SK-N-SH treated with all-trans-retinoic acid at 6 μM for 48 hours (cell line): ENCODE data around the gene SLC17A4.

Experiments
- ATAC-seq: fragments of 200-7000 bp; cut with Tn5 transposase; 3 replicates; pipeline ENCODE4 v1.9.1; 2020; ENCODE audit warnings: mild to moderate bottlenecking, moderate library complexity
- ARNTL ChIP-seq: fragments of 450-650 bp; formaldehyde crosslinking; IDR thresholded peaks from 2 replicates; pipeline ENCODE4 v1.5.0; 2020; ENCODE audit warnings: low read depth, mild to moderate bottlenecking, moderate library complexity, borderline replicate concordance
- BACH2 ChIP-seq: fragments of 250-450 bp; sonication (Bioruptor Pico); IDR thresholded peaks from 2 replicates; pipeline ENCODE4 v1.9.0; 2021; ENCODE audit warnings: mild to moderate bottlenecking, borderline replicate concordance
- CSDC2 ChIP-seq: fragments of 250-450 bp; sonication (Bioruptor Pico); IDR thresholded peaks from 2 replicates; pipeline ENCODE4 v1.5.0; 2020; ENCODE audit warnings: mild to moderate bottlenecking, moderate library complexity
- GLIS3 ChIP-seq: fragments of 250-450 bp; sonication (Bioruptor Pico); IDR thresholded peaks from 2 replicates; pipeline ENCODE4 v1.5.0; 2020; ENCODE audit warnings: mild to moderate bottlenecking, moderate library complexity
- ISL1 ChIP-seq: fragments of 250-450 bp; sonication (Bioruptor Pico); IDR thresholded peaks from 2 replicates; pipeline ENCODE4 v2.1.2; 2022; ENCODE audit warnings: mild to moderate bottlenecking, moderate library complexity
- OSR1 ChIP-seq: fragments of 250-450 bp; sonication (Bioruptor Pico); IDR thresholded peaks from 2 replicates; pipeline ENCODE4 v1.8.0; 2022; ENCODE audit warnings: moderate library complexity, mild to moderate bottlenecking, inconsistent platforms
- PPARA ChIP-seq: fragments of 250-450 bp; sonication (Bioruptor Pico); IDR thresholded peaks from 2 replicates; pipeline ENCODE4 v1.5.0; 2020; ENCODE audit warnings: mild to moderate bottlenecking, borderline replicate concordance
- SNAI2 ChIP-seq: fragments of 250-450 bp; sonication (Bioruptor Pico); IDR thresholded peaks from 2 replicates; pipeline ENCODE4 v1.5.0; 2020; ENCODE audit warnings: mild to moderate bottlenecking, moderate library complexity
- TCF4 ChIP-seq: fragments of 250-450 bp; sonication (Bioruptor Pico); IDR thresholded peaks from 2 replicates; pipeline ENCODE4 v1.8.0; 2021; ENCODE audit warnings: mild to moderate bottlenecking, moderate library complexity, borderline replicate concordance
- TOX ChIP-seq: fragments of 250-450 bp; sonication (Bioruptor Pico); IDR thresholded peaks from 2 replicates; pipeline ENCODE4 v1.8.0; 2021; ENCODE audit warnings: mild to moderate bottlenecking, moderate library complexity, borderline replicate concordance
- ZC3H10 ChIP-seq: fragments of 250-450 bp; sonication (Bioruptor Pico); IDR thresholded peaks from 2 replicates; pipeline ENCODE4 v1.5.1; 2021; ENCODE audit warnings: mild to moderate bottlenecking, moderate library complexity
- ZFP3 ChIP-seq: fragments of 250-450 bp; sonication (Bioruptor Pico); IDR thresholded peaks from 2 replicates; pipeline ENCODE4 v1.5.0; 2020; ENCODE audit warnings: mild to moderate bottlenecking, moderate library complexity
- ZFP30 ChIP-seq: fragments of 450-650 bp; formaldehyde crosslinking; IDR thresholded peaks from 2 replicates; pipeline ENCODE4 v1.5.0; 2022; ENCODE audit warnings: mild to moderate bottlenecking, moderate library complexity
- ZNF565 ChIP-seq: fragments of 450-650 bp; formaldehyde crosslinking; conservative IDR thresholded peaks from 2 replicates; pipeline ENCODE4 v1.5.0; 2020; ENCODE audit warnings: low read depth, mild to moderate bottlenecking, moderate library complexity
- ZNF70 ChIP-seq: fragments of 450-650 bp; formaldehyde crosslinking; IDR thresholded peaks from 2 replicates; pipeline ENCODE4 v1.5.0; 2020; ENCODE audit warnings: mild to moderate bottlenecking, moderate library complexity
- ZNF8 ChIP-seq: fragments of 450-650 bp; formaldehyde crosslinking; IDR thresholded peaks from 2 replicates; pipeline ENCODE4 v1.5.0; 2020; ENCODE audit warnings: mild to moderate bottlenecking, moderate library complexity
- TF ChIP-seq, protein P1 (sequence below): fragments of 250-450 bp; sonication (Bioruptor Pico); IDR thresholded peaks from 2 replicates; pipeline ENCODE4 v1.8.0; 2021; ENCODE audit warnings: low read depth, mild to moderate bottlenecking, moderate library complexity, borderline replicate concordance
- TF ChIP-seq, protein P2 (sequence below): fragments of 250-450 bp; sonication (Bioruptor Pico); IDR thresholded peaks from 2 replicates; pipeline ENCODE4 v1.8.0; 2020; ENCODE audit warnings: mild to moderate bottlenecking, moderate library complexity, borderline replicate concordance
- TF ChIP-seq, protein P3 (sequence below): fragments of 250-450 bp; sonication (Bioruptor Pico); IDR thresholded peaks from 2 replicates; pipeline ENCODE4 v1.5.0; 2020; ENCODE audit warnings: mild to moderate bottlenecking, moderate library complexity
- TF ChIP-seq, protein P4 (sequence below): fragments of 250-450 bp; sonication (Bioruptor Pico); IDR thresholded peaks from 2 replicates; pipeline ENCODE4 v1.5.1; 2020; ENCODE audit warnings: low read depth, mild to moderate bottlenecking, moderate library complexity
- TF ChIP-seq, protein P5 (sequence below): fragments of 250-450 bp; sonication (Bioruptor Pico); IDR thresholded peaks from 2 replicates; pipeline ENCODE4 v1.5.1; 2021; ENCODE audit warnings: mild to moderate bottlenecking, moderate library complexity

SLC17A4 gene

DNA sequence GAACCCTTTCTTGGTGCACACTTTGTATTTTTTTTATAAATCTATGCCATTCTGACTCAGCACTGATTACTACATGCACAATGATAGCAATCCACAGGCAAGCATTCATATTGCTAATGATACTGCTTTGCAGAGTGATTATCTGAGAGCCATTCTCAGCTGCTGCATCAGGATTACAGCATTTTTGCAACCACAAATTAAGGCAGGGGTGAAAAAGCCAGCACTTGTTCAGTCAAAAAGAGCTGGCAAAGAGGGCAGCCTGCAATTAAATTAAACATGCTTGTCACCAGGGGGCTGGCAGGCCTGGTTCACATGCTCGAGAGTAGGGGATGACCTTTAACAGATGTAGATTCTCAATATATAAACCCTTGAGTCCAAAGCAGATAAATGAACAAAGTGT lies 40.7 kb upstream of the SLC17A4 start:
- no peak for ATAC-seq
- no peak for TF ChIP-seq BACH2
- TF ChIP-seq, protein P1, sequence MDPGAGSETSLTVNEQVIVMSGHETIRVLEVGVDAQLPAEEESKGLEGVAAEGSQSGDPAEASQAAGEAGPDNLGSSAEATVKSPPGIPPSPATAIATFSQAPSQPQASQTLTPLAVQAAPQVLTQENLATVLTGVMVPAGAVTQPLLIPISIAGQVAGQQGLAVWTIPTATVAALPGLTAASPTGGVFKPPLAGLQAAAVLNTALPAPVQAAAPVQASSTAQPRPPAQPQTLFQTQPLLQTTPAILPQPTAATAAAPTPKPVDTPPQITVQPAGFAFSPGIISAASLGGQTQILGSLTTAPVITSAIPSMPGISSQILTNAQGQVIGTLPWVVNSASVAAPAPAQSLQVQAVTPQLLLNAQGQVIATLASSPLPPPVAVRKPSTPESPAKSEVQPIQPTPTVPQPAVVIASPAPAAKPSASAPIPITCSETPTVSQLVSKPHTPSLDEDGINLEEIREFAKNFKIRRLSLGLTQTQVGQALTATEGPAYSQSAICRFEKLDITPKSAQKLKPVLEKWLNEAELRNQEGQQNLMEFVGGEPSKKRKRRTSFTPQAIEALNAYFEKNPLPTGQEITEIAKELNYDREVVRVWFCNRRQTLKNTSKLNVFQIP (CRISPR knock-in tag): no peak

DNA sequence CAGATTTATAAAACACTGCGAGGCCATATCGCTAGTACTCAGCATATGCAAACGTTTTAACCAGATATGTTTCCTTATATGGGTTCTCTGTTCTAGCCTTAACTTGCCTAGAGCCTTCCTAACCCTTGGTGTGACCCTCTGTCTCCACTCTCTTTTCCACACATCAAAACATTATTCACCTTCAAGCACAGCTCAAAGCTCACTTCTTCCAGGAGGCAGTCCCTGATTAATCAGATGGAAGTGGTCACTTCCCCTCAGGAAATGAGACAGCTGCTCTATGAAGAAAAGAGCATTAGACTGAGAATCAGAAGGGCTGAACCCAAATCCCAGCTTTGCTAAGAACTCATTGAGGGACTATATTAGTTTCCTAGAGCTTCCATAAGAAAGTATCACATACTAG lies 39.8 kb upstream of the SLC17A4 start:
- TF ChIP-seq, protein P2, sequence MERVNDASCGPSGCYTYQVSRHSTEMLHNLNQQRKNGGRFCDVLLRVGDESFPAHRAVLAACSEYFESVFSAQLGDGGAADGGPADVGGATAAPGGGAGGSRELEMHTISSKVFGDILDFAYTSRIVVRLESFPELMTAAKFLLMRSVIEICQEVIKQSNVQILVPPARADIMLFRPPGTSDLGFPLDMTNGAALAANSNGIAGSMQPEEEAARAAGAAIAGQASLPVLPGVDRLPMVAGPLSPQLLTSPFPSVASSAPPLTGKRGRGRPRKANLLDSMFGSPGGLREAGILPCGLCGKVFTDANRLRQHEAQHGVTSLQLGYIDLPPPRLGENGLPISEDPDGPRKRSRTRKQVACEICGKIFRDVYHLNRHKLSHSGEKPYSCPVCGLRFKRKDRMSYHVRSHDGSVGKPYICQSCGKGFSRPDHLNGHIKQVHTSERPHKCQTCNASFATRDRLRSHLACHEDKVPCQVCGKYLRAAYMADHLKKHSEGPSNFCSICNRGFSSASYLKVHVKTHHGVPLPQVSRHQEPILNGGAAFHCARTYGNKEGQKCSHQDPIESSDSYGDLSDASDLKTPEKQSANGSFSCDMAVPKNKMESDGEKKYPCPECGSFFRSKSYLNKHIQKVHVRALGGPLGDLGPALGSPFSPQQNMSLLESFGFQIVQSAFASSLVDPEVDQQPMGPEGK: no peak
- TF ChIP-seq TOX (CRISPR knock-in tag): no peak
- TF ChIP-seq BACH2: no peak
- TF ChIP-seq, protein P3, sequence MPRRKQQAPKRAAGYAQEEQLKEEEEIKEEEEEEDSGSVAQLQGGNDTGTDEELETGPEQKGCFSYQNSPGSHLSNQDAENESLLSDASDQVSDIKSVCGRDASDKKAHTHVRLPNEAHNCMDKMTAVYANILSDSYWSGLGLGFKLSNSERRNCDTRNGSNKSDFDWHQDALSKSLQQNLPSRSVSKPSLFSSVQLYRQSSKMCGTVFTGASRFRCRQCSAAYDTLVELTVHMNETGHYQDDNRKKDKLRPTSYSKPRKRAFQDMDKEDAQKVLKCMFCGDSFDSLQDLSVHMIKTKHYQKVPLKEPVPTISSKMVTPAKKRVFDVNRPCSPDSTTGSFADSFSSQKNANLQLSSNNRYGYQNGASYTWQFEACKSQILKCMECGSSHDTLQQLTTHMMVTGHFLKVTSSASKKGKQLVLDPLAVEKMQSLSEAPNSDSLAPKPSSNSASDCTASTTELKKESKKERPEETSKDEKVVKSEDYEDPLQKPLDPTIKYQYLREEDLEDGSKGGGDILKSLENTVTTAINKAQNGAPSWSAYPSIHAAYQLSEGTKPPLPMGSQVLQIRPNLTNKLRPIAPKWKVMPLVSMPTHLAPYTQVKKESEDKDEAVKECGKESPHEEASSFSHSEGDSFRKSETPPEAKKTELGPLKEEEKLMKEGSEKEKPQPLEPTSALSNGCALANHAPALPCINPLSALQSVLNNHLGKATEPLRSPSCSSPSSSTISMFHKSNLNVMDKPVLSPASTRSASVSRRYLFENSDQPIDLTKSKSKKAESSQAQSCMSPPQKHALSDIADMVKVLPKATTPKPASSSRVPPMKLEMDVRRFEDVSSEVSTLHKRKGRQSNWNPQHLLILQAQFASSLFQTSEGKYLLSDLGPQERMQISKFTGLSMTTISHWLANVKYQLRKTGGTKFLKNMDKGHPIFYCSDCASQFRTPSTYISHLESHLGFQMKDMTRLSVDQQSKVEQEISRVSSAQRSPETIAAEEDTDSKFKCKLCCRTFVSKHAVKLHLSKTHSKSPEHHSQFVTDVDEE: no peak
- TF ChIP-seq OSR1 (CRISPR knock-in tag): no peak
- TF ChIP-seq CSDC2: no peak
- TF ChIP-seq, protein P1 (CRISPR knock-in tag): no peak
- no peak for TF ChIP-seq GLIS3 (CRISPR knock-in tag)
- no peak for TF ChIP-seq ZNF8 (CRISPR knock-in tag)
- no peak for TF ChIP-seq ISL1 (CRISPR knock-in tag)
- no peak for TF ChIP-seq ZFP30 (CRISPR knock-in tag)
- TF ChIP-seq, protein P4, sequence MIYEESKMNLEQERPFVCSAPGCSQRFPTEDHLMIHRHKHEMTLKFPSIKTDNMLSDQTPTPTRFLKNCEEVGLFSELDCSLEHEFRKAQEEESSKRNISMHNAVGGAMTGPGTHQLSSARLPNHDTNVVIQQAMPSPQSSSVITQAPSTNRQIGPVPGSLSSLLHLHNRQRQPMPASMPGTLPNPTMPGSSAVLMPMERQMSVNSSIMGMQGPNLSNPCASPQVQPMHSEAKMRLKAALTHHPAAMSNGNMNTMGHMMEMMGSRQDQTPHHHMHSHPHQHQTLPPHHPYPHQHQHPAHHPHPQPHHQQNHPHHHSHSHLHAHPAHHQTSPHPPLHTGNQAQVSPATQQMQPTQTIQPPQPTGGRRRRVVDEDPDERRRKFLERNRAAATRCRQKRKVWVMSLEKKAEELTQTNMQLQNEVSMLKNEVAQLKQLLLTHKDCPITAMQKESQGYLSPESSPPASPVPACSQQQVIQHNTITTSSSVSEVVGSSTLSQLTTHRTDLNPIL (CRISPR knock-in tag): no peak
- no peak for TF ChIP-seq ZNF70 (CRISPR knock-in tag)
- TF ChIP-seq, protein P5, sequence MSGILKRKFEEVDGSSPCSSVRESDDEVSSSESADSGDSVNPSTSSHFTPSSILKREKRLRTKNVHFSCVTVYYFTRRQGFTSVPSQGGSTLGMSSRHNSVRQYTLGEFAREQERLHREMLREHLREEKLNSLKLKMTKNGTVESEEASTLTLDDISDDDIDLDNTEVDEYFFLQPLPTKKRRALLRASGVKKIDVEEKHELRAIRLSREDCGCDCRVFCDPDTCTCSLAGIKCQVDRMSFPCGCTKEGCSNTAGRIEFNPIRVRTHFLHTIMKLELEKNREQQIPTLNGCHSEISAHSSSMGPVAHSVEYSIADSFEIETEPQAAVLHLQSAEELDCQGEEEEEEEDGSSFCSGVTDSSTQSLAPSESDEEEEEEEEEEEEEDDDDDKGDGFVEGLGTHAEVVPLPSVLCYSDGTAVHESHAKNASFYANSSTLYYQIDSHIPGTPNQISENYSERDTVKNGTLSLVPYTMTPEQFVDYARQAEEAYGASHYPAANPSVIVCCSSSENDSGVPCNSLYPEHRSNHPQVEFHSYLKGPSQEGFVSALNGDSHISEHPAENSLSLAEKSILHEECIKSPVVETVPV (CRISPR knock-in tag): no peak
- TF ChIP-seq TCF4 (CRISPR knock-in tag): no peak
- TF ChIP-seq ZFP3 (CRISPR knock-in tag): no peak
- no peak for TF ChIP-seq SNAI2 (CRISPR knock-in tag)
- no peak for ATAC-seq

DNA sequence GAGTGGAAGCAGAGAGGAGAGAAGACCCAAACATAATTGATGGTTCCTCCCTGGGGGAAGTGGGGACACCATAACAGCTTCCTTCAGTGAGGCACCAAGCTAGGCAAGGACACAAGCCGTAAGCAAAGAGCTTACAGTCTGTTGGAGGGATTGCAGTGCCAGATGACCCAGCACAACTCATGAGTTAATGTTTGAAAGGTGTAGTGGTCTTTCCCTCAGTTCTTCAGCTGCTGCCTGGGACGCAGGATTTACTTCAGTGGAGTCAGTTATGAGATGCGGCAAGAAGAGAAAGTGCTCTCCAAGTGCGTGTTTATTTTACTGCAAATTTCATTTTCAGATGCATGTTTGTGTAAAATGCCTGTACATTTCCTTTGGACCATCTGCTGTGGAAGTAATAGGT lies 38.7 kb upstream of the SLC17A4 start:
- ATAC-seq: no peak
- TF ChIP-seq, protein P1 (CRISPR knock-in tag): no peak
- no peak for TF ChIP-seq ZC3H10 (CRISPR knock-in tag)
- TF ChIP-seq ZNF565 (CRISPR knock-in tag): no peak
- no peak for TF ChIP-seq TCF4 (CRISPR knock-in tag)
- no peak for TF ChIP-seq SNAI2 (CRISPR knock-in tag)
- TF ChIP-seq ZNF70 (CRISPR knock-in tag): no peak
- no peak for TF ChIP-seq ARNTL (CRISPR knock-in tag)
- no peak for TF ChIP-seq ISL1 (CRISPR knock-in tag)
- TF ChIP-seq PPARA (CRISPR knock-in tag): no peak
- TF ChIP-seq, protein P2: no peak
- TF ChIP-seq ZNF8 (CRISPR knock-in tag): no peak
- no peak for TF ChIP-seq GLIS3 (CRISPR knock-in tag)
- TF ChIP-seq, protein P4 (CRISPR knock-in tag): no peak
- no peak for TF ChIP-seq BACH2
- TF ChIP-seq ZFP30 (CRISPR knock-in tag): no peak
- no peak for TF ChIP-seq CSDC2
